ENCODE results near the gene C14orf132. TPM values are rescaled to one million over a fixed set of nuclear protein-coding genes. Genes with fewer than 3 reads are reported as not detected.

Gene C14orf132
- total RNA-seq, 1 donor from 2014 or later = 8.0 TPM

- no peaks in the 10 kb centered on the region for H3K9me3 ChIP-seq (ENCODE audit: insufficient read depth, low read depth, low read length)
- DNase-seq (ENCODE audit: low read depth) = peak; percentile 98
- H3K9me3 Mint-ChIP-seq (ENCODE audit: unreplicated experiment) = no peaks in the 10 kb centered on the region
- H3K4me1 Mint-ChIP-seq (ENCODE audit: low read depth, unreplicated experiment) = no peaks in the 10 kb centered on the region
- H3K4me3 ChIP-seq (ENCODE audit: insufficient read depth, low read depth, low read length) = no peak overlapping the region
- no peaks in the 10 kb centered on the region for H3K36me3 Mint-ChIP-seq (ENCODE audit: low read depth, unreplicated experiment)
- no peak overlapping the region for H3K27ac Mint-ChIP-seq (ENCODE audit: unreplicated experiment)
- peak overlapping the region; percentile 1 for H3K4me2 ChIP-seq (ENCODE audit: low read length)
- peaks cover 5% of the 10 kb centered on the region for H3K4me1 ChIP-seq (ENCODE audit: insufficient read depth, low read length)
- H2AFZ ChIP-seq (ENCODE audit: low read depth, low read length) = no peak overlapping the region
- no peak overlapping the region for H3K4me3 Mint-ChIP-seq (ENCODE audit: unreplicated experiment)
- H3K27ac ChIP-seq (ENCODE audit: low read depth, low read length) = peak overlapping the region; percentile 57
- H3K79me2 ChIP-seq (ENCODE audit: insufficient read depth, low read length) = no peaks in the 10 kb centered on the region
- no peak for FAIRE-seq
- no peak for TF ChIP-seq EZH2 (IDR thresholded peaks at IDR 0.05; ENCODE audit: insufficient read depth, low read length)
- no peaks in the 10 kb centered on the region for H3K36me3 ChIP-seq (ENCODE audit: insufficient read depth, low read length)
- H4K20me1 ChIP-seq (ENCODE audit: insufficient read depth, low read length) = no peaks in the 10 kb centered on the region
- H3K9ac ChIP-seq (ENCODE audit: low read length) = peak overlapping the region; percentile 60
- H3K27me3 ChIP-seq (ENCODE audit: insufficient read depth, low read length) = peaks cover 2% of the 10 kb centered on the region
- H3K27me3 Mint-ChIP-seq (ENCODE audit: low read depth, unreplicated experiment) = peaks cover 21% of the 10 kb centered on the region
These were observed 65.4 kb downstream of the C14orf132 start for GRCh38 chr14:96104469-96105057.

GRCh38 chr14:96105089-96105925 lies 66.1 kb downstream of the C14orf132 start:
- H3K4me1 ChIP-seq (ENCODE audit: insufficient read depth, low read length) = peaks cover 5% of the 10 kb centered on the region
- Mint-ChIP-seq H3K4me3 (ENCODE audit: unreplicated experiment) (no peak overlapping the region), H3K36me3 (ENCODE audit: low read depth, unreplicated experiment) (no peaks in the 10 kb centered on the region), H3K9me3 (ENCODE audit: unreplicated experiment) (no peaks in the 10 kb centered on the region), H3K27me3 (ENCODE audit: low read depth, unreplicated experiment) (peaks cover 25% of the 10 kb centered on the region), H3K27ac (ENCODE audit: unreplicated experiment) (no peak overlapping the region), H3K4me1 (ENCODE audit: low read depth, unreplicated experiment) (no peaks in the 10 kb centered on the region)
- no peaks in the 10 kb centered on the region for H3K36me3 ChIP-seq (ENCODE audit: insufficient read depth, low read length)
- H3K4me2 ChIP-seq (ENCODE audit: low read length) = peak overlapping the region; percentile 1
- H4K20me1 ChIP-seq (ENCODE audit: insufficient read depth, low read length) = no peaks in the 10 kb centered on the region
- peak overlapping the region; percentile 60 for H3K9ac ChIP-seq (ENCODE audit: low read length)
- H3K4me3 ChIP-seq (ENCODE audit: insufficient read depth, low read depth, low read length) = no peak overlapping the region
- TF ChIP-seq EZH2 (IDR thresholded peaks at IDR 0.05; ENCODE audit: insufficient read depth, low read length) (no peak), CTCF (IDR thresholded peaks at IDR 0.05; ENCODE audit: insufficient read depth, low read depth, low read length) (no peak)
- peak overlapping the region; percentile 57 for H3K27ac ChIP-seq (ENCODE audit: low read depth, low read length)
- H2AFZ ChIP-seq (ENCODE audit: low read depth, low read length) = no peak overlapping the region
- no peaks in the 10 kb centered on the region for H3K79me2 ChIP-seq (ENCODE audit: insufficient read depth, low read length)
- no peaks in the 10 kb centered on the region for H3K9me3 ChIP-seq (ENCODE audit: insufficient read depth, low read depth, low read length)
- peaks cover 2% of the 10 kb centered on the region for H3K27me3 ChIP-seq (ENCODE audit: insufficient read depth, low read length)
- no peak for DNase-seq (ENCODE audit: low read depth)
- FAIRE-seq = no peak

DNA sequence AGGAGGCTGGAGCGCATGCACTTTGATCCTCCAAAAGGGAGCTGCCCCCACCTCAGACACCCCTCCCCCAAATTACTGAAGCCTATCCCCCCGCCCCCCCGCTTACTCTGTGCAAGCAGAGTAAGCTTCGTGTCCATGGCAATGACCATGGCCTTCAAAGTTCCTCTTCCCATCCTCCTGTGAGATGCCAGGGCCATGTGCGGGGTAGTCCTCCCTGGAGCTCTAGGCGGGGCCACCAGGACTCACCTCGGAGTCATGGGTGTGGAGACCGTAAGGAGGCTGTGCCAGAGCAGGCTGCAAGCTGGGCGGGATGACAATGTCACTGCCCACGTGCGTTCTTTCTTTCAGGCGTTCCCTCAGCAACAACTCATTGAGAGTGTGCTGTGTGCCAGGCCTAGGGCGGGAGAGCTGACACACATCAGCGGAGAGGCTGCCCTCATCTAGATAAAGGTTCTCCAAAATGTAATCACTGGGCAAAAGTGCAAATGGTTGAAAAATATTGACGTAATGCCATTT lies 66.8 kb downstream of the C14orf132 start:
- Histone ChIP-seq H3K4me2 (ENCODE audit: low read length) (no peak overlapping the region), H3K27me3 (ENCODE audit: insufficient read depth, low read length) (peaks cover 2% of the 10 kb centered on the region), H3K36me3 (ENCODE audit: insufficient read depth, low read length) (no peaks in the 10 kb centered on the region), H3K4me3 (ENCODE audit: insufficient read depth, low read depth, low read length) (no peak overlapping the region), H3K4me1 (ENCODE audit: insufficient read depth, low read length) (peaks cover 5% of the 10 kb centered on the region), H3K9me3 (ENCODE audit: insufficient read depth, low read depth, low read length) (no peaks in the 10 kb centered on the region), H2AFZ (ENCODE audit: low read depth, low read length) (no peak overlapping the region), H3K9ac (ENCODE audit: low read length) (no peak overlapping the region), H3K27ac (ENCODE audit: low read depth, low read length) (no peak overlapping the region), H3K79me2 (ENCODE audit: insufficient read depth, low read length) (no peaks in the 10 kb centered on the region), H4K20me1 (ENCODE audit: insufficient read depth, low read length) (no peaks in the 10 kb centered on the region)
- DNase-seq (ENCODE audit: low read depth) = peak; percentile 66
- no peaks in the 10 kb centered on the region for H3K4me1 Mint-ChIP-seq (ENCODE audit: low read depth, unreplicated experiment)
- H3K4me3 Mint-ChIP-seq (ENCODE audit: unreplicated experiment) = no peak overlapping the region
- FAIRE-seq = no peak
- H3K9me3 Mint-ChIP-seq (ENCODE audit: unreplicated experiment) = no peaks in the 10 kb centered on the region
- peaks cover 25% of the 10 kb centered on the region for H3K27me3 Mint-ChIP-seq (ENCODE audit: low read depth, unreplicated experiment)
- no peaks in the 10 kb centered on the region for H3K36me3 Mint-ChIP-seq (ENCODE audit: low read depth, unreplicated experiment)
- no peak for TF ChIP-seq EZH2 (IDR thresholded peaks at IDR 0.05; ENCODE audit: insufficient read depth, low read length)
- no peak for TF ChIP-seq CTCF (IDR thresholded peaks at IDR 0.05; ENCODE audit: insufficient read depth, low read depth, low read length)
- no peak overlapping the region for H3K27ac Mint-ChIP-seq (ENCODE audit: unreplicated experiment)

All from astrocyte (in vitro differentiated cells and primary cell).